ENCODE data around the gene BEND5. TPM values are rescaled to one million over a fixed set of nuclear protein-coding genes. Genes with fewer than 3 reads are reported as not detected.
A peak's percentile ranks its signal among the peaks of the same experiment; 100 is the strongest.

The BEND5 gene
- total and polyA plus RNA-seq, 2 experiments from 2014 or later, result not detected

DNA sequence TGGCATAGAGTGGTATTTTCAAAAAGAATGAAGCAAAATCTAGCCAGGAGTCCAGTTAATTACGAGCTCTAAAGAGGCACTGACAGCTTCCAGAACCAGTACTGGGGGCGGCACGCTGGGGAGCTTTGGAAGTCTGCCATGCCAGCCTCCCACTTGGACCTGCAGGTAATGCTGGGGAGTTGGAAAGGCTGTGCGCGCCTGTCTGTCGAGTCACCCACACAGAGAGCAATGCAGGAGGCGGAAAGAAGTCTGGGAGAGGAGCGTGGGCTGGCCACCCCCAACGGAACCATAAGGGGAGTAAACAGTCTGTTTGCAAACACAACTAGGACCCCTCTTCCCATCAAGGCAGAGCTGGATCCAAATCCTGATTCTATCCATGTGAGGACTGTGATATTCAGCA, 84.5 kb downstream of the BEND5 start:
- no peak for DNase-seq
- Histone ChIP-seq H3K27me3 (replicated peaks; ENCODE audit: insufficient read depth) (peaks cover 5% of the 10 kb centered on the region; the same call in 1 of the 2 replicates), H3K27ac (no peak overlapping the region), H3K9ac (no peak overlapping the region), H3K9me3 (ENCODE audit: low read depth) (no peaks in the 10 kb centered on the region), H3K36me3 (ENCODE audit: low read depth) (no peaks in the 10 kb centered on the region), H3K4me2 (ENCODE audit: unreplicated experiment) (no peak overlapping the region), H4K20me1 (ENCODE audit: insufficient read depth) (no peaks in the 10 kb centered on the region), H3K79me2 (ENCODE audit: insufficient read depth) (no peaks in the 10 kb centered on the region), H3K9me2 (ENCODE audit: insufficient read depth) (no peaks in the 10 kb centered on the region), H3K4me3 (no peak overlapping the region), H3F3A (ENCODE audit: insufficient read depth) (no peaks in the 10 kb centered on the region), H3K4me1 (ENCODE audit: insufficient read depth) (no peaks in the 10 kb centered on the region), H2AFZ (no peak overlapping the region)
- in situ Hi-C loops (cut with MboI), result no loop called here
- WGBS, 2 experiments (ENCODE audit: low coverage in 1 of 2, low lambda C conversion rate in 2 of 2, missing lambda C conversion rate in 2 of 2), result 66 to 77% methylated on average over 9 of the region's 9 CpGs
- TF ChIP-seq EZH2phosphoT487 (IDR thresholded peaks at IDR 0.05; ENCODE audit: insufficient read depth, low read depth) (no peak), EZH2 (IDR thresholded peaks at IDR 0.05; ENCODE audit: insufficient read depth, poor library complexity, severe bottlenecking) (no peak)

DNA sequence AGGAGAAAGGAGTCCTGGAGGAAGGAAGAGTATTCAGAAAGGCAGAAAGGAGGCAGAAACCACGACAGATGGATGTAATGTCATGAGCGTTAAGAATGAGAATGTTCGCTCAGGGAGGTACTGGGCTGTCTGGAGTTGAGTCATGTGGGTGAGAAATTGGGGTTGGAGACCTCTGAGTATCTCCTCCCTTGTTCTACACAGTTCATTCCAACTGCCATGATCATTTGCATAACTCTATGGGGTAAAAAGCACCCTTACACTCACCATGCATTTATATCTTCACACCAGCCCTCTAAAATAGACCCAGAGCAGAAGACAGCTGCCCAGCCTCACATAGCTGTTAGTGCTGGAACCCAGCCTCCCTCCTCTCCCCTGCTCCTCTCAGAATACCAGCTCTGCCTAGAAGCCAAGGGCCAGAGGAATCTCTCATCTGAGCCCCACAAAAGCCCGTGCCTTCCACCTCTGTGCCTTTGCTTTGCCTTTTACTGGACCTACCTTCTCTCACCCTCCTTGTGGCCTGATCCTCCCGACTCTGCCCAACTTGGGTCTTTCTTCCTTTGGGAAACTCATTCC, 85.2 kb downstream of the BEND5 start:
- Histone ChIP-seq H3K9ac (no peak overlapping the region), H3K4me3 (no peak overlapping the region), H2AFZ (no peak overlapping the region), H3K79me2 (ENCODE audit: insufficient read depth) (no peaks in the 10 kb centered on the region), H3K27me3 (replicated peaks; ENCODE audit: insufficient read depth) (peaks cover 5% of the 10 kb centered on the region; the same call in 1 of the 2 replicates), H4K20me1 (ENCODE audit: insufficient read depth) (no peaks in the 10 kb centered on the region), H3K4me2 (ENCODE audit: unreplicated experiment) (no peak overlapping the region), H3K9me2 (ENCODE audit: insufficient read depth) (no peaks in the 10 kb centered on the region), H3K36me3 (ENCODE audit: low read depth) (no peaks in the 10 kb centered on the region), H3K27ac (no peak overlapping the region), H3F3A (ENCODE audit: insufficient read depth) (no peaks in the 10 kb centered on the region), H3K9me3 (ENCODE audit: low read depth) (no peaks in the 10 kb centered on the region), H3K4me1 (ENCODE audit: insufficient read depth) (no peaks in the 10 kb centered on the region)
- in situ Hi-C loops (cut with MboI), result no loop called here
- 60 to 62% methylated on average over 5 of the region's 5 CpGs for WGBS, 2 experiments (ENCODE audit: low coverage in 1 of 2, low lambda C conversion rate in 2 of 2, missing lambda C conversion rate in 2 of 2)
- TF ChIP-seq EZH2 (IDR thresholded peaks at IDR 0.05; ENCODE audit: insufficient read depth, poor library complexity, severe bottlenecking) (no peak), EZH2phosphoT487 (IDR thresholded peaks at IDR 0.05; ENCODE audit: insufficient read depth, low read depth) (no peak)
- no peak for DNase-seq

DNA sequence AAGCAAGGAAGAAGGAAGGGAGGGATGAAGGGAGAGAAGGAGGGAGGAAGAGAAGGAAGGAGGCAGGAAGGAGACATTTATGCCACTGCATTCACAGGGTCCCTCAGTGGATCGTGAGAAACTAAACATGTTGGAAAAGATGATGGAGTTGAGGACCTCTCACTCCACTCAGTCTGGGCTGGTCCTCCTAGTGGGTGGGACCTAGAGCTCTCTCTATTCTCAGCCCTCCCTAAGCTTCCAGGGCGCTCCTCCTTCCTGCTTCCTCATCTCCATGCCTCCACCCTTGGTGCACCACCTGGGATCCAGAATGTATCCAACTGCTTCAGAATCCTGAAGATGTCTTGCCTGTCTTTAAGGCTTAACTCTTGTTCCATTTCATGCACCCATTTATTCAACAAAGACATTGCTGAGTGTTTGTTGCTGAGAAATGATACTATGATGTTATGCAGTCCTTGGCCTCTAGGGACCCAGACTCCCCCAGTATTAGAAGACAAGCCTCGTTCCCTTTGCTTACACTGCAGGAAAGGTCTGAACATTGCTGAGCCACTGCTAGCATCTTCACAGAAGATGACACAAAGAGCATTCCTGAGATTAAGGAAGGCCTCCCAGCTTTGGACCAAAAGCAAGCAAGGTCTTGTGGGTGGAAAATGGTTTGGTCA, 88.5 kb downstream of the BEND5 start:
- peak; percentile 30 for DNase-seq
- Histone ChIP-seq H2AFZ (no peak overlapping the region), H3K4me1 (ENCODE audit: insufficient read depth) (no peaks in the 10 kb centered on the region), H4K20me1 (ENCODE audit: insufficient read depth) (no peaks in the 10 kb centered on the region), H3K79me2 (ENCODE audit: insufficient read depth) (no peaks in the 10 kb centered on the region), H3K4me3 (no peak overlapping the region), H3K36me3 (ENCODE audit: low read depth) (no peaks in the 10 kb centered on the region), H3K4me2 (ENCODE audit: unreplicated experiment) (no peak overlapping the region), H3K27ac (no peak overlapping the region), H3F3A (ENCODE audit: insufficient read depth) (no peaks in the 10 kb centered on the region), H3K27me3 (replicated peaks; ENCODE audit: insufficient read depth) (no peaks in the 10 kb centered on the region), H3K9me2 (ENCODE audit: insufficient read depth) (no peaks in the 10 kb centered on the region), H3K9me3 (ENCODE audit: low read depth) (no peaks in the 10 kb centered on the region), H3K9ac (no peak overlapping the region)
- 44 to 52% methylated on average over 3 of the region's 3 CpGs for WGBS, 2 experiments (ENCODE audit: low coverage in 1 of 2, low lambda C conversion rate in 2 of 2, missing lambda C conversion rate in 2 of 2)
- in situ Hi-C loops (cut with MboI), result no loop called here
- TF ChIP-seq EZH2 (IDR thresholded peaks at IDR 0.05; ENCODE audit: insufficient read depth, poor library complexity, severe bottlenecking) (no peak), EZH2phosphoT487 (IDR thresholded peaks at IDR 0.05; ENCODE audit: insufficient read depth, low read depth) (no peak)

DNA sequence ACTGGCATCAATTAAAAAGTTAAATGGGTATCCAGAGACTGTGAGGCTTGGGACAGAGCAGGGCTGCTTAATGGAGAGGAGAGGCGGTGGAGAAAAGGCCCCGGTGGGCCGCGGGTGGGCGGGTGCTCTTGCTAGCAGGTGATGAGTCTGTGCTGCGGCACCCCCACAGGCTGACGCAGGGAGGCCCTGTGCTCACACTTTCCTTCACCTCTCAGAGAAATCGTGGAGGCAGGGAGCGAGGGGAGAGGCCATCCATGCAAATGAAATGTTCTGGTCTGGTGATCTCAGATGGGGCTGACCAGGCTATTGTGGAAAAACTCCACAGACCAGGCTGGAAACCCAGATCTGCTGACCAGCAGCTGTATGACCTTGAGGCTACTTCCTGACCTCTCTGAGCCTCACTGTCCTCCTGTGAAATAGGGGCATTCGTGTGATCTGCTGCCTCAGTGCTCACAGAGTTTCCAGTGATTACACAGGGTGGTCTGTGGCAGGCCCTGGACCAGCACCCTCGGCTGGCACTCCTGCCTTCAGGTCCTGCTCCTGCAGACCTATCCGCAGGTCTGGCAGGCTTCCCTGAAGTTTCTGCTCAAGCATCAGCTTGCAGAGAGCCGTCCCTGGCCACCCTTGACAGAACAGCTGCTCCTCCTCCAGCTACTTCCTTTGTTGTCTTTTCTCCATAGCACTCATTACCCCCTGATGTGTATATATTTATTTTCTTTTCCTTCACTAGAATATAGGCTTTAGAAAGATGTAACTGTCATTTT, 89.2 kb downstream of the BEND5 start:
- TF ChIP-seq EZH2phosphoT487 (IDR thresholded peaks at IDR 0.05; ENCODE audit: insufficient read depth, low read depth) (no peak), EZH2 (IDR thresholded peaks at IDR 0.05; ENCODE audit: insufficient read depth, poor library complexity, severe bottlenecking) (no peak)
- in situ Hi-C loops (cut with MboI), result no loop called here
- H4K20me1 ChIP-seq (ENCODE audit: insufficient read depth), result no peaks in the 10 kb centered on the region

More for the DNA sequence above, 89.2 kb downstream of the BEND5 start:
- Histone ChIP-seq H3K27me3 (replicated peaks; ENCODE audit: insufficient read depth) (no peaks in the 10 kb centered on the region), H3K79me2 (ENCODE audit: insufficient read depth) (no peaks in the 10 kb centered on the region), H3K9me3 (ENCODE audit: low read depth) (no peaks in the 10 kb centered on the region), H3K9me2 (ENCODE audit: insufficient read depth) (no peaks in the 10 kb centered on the region), H3K4me2 (ENCODE audit: unreplicated experiment) (no peak overlapping the region), H3K36me3 (ENCODE audit: low read depth) (no peaks in the 10 kb centered on the region), H3F3A (ENCODE audit: insufficient read depth) (no peaks in the 10 kb centered on the region), H3K4me1 (ENCODE audit: insufficient read depth) (no peaks in the 10 kb centered on the region), H3K27ac (no peak overlapping the region), H3K4me3 (no peak overlapping the region), H3K9ac (no peak overlapping the region), H2AFZ (no peak overlapping the region)
- WGBS, 2 experiments (ENCODE audit: low coverage in 1 of 2, low lambda C conversion rate in 2 of 2, missing lambda C conversion rate in 2 of 2), result 56 to 57% methylated on average over 9 to 13 of the region's 13 CpGs
- no peak for DNase-seq

Measured in GM23248 (cell line).